ENCODE results near the gene IL6R. TPM values are rescaled to one million over a fixed set of nuclear protein-coding genes. Genes with fewer than 3 reads are reported as not detected.

Gene IL6R
- total RNA-seq, 1 experiment from 2014 or later = 12.2 TPM

DNA sequence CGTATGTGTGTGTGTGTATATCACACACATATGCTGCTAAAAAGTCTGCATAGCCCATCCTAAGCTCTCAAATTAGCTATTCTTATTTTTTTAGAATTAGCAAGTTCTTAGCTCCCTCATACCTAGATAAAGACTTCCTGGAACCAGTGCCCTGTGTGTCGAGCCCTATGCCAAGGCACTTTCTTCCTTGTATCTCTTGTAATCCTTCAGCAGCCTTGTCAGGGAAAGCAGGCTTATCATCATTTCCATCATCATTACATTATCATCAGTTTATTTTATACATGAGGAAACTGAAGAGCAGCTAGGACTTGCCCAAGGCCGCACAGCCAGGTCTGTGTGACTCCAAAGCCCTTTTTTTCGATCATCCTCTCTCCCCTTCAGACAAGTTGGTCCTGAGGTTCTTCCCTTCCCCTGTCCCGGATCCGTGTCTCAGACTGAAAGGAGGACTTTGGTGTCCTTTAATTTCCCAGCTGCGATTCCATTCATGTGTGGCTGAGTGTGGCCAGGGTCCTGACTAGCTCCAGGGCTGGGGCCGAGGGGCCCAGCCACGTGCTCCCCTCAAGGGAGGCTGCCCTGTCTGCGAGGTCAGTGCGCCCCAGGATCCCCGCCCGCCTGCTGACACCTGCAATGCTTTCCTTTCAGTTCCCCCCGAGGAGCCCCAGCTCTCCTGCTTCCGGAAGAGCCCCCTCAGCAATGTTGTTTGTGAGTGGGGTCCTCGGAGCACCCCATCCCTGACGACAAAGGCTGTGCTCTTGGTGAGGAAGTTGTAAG, 24.9 kb downstream of the IL6R start:
- Histone ChIP-seq H3K4me1 (ENCODE audit: control insufficient read depth, insufficient read depth, low read length) (peaks cover 9% of the 10 kb centered on the region), H3K36me3 (ENCODE audit: control insufficient read depth, insufficient read depth, low read length) (no peaks in the 10 kb centered on the region), H3K27me3 (ENCODE audit: control insufficient read depth, insufficient read depth, low read length) (no peaks in the 10 kb centered on the region), H3K4me3 (ENCODE audit: low read depth in 2 of 2, low read length in 2 of 2) (no peak overlapping the region), H3K9me3 (ENCODE audit: control insufficient read depth, insufficient read depth, low read depth, low read length) (no peaks in the 10 kb centered on the region), H3K27ac (ENCODE audit: low read length) (peak overlapping the region; percentile 29; the same call in 1 of the 2 replicates)
- ChIA-PET CTCF (no interaction called here), POLR2A (no interaction called here)
- no peak for ATAC-seq
- TF ChIP-seq TCF7L2 (IDR thresholded peaks at IDR 0.05; ENCODE audit: low read depth, low read length) (no peak), POLR2AphosphoS5 (IDR thresholded peaks at IDR 0.05; ENCODE audit: low read depth, low read length) (no peak), SIN3A (IDR thresholded peaks at IDR 0.05; ENCODE audit: borderline replicate concordance, insufficient read depth, low read depth, low read length) (no peak)
- TF ChIP-seq, protein P1, sequence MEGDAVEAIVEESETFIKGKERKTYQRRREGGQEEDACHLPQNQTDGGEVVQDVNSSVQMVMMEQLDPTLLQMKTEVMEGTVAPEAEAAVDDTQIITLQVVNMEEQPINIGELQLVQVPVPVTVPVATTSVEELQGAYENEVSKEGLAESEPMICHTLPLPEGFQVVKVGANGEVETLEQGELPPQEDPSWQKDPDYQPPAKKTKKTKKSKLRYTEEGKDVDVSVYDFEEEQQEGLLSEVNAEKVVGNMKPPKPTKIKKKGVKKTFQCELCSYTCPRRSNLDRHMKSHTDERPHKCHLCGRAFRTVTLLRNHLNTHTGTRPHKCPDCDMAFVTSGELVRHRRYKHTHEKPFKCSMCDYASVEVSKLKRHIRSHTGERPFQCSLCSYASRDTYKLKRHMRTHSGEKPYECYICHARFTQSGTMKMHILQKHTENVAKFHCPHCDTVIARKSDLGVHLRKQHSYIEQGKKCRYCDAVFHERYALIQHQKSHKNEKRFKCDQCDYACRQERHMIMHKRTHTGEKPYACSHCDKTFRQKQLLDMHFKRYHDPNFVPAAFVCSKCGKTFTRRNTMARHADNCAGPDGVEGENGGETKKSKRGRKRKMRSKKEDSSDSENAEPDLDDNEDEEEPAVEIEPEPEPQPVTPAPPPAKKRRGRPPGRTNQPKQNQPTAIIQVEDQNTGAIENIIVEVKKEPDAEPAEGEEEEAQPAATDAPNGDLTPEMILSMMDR (IDR thresholded peaks at IDR 0.05) = no peak
- TF ChIP-seq, protein P2, sequence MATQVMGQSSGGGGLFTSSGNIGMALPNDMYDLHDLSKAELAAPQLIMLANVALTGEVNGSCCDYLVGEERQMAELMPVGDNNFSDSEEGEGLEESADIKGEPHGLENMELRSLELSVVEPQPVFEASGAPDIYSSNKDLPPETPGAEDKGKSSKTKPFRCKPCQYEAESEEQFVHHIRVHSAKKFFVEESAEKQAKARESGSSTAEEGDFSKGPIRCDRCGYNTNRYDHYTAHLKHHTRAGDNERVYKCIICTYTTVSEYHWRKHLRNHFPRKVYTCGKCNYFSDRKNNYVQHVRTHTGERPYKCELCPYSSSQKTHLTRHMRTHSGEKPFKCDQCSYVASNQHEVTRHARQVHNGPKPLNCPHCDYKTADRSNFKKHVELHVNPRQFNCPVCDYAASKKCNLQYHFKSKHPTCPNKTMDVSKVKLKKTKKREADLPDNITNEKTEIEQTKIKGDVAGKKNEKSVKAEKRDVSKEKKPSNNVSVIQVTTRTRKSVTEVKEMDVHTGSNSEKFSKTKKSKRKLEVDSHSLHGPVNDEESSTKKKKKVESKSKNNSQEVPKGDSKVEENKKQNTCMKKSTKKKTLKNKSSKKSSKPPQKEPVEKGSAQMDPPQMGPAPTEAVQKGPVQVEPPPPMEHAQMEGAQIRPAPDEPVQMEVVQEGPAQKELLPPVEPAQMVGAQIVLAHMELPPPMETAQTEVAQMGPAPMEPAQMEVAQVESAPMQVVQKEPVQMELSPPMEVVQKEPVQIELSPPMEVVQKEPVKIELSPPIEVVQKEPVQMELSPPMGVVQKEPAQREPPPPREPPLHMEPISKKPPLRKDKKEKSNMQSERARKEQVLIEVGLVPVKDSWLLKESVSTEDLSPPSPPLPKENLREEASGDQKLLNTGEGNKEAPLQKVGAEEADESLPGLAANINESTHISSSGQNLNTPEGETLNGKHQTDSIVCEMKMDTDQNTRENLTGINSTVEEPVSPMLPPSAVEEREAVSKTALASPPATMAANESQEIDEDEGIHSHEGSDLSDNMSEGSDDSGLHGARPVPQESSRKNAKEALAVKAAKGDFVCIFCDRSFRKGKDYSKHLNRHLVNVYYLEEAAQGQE (IDR thresholded peaks at IDR 0.05; ENCODE audit: insufficient read depth in 1 of 2, low read depth in 2 of 2, low read length in 1 of 2) = no peak
- DNase-seq (ENCODE audit: low read depth, low spot score) = no peak
- intact Hi-C loops (cut with micrococcal nuclease; ENCODE audit: unreplicated experiment) = no loop called here
- in situ Hi-C loops (cut with HindIII; ENCODE audit: low pct_unique_long_range_greater_than_20kb, low sequenced_read_pairs) = no loop called here
- no TSS peak for BruUV-seq (replicated peaks)

DNA sequence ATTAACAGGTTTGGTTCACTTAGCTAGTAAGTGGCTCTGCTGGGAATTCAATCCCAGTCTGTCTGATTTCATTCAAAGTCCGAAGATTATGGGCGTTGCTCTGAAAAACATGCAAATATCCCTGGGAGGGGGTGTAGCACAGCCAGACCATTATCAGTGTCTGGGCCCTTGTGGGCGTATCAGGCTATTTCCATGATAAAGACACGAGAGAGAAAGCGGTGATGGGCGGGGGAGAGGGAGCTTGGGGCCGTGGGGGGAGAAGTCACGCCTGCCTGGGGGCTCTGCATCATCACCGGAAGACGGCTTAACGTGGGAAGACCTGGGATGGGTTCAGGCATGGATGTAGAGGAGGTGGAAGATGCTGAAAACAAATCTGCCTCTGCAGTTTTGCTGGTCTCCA, 25.8 kb downstream of the IL6R start:
- no peak overlapping the region for H3K27ac ChIP-seq (ENCODE audit: low read length)
- BruUV-seq (replicated peaks) = no TSS peak
- H3K4me3 ChIP-seq (ENCODE audit: low read depth in 2 of 2, low read length in 2 of 2) = no peak overlapping the region
- peaks cover 9% of the 10 kb centered on the region for H3K4me1 ChIP-seq (ENCODE audit: control insufficient read depth, insufficient read depth, low read length)
- TF ChIP-seq TCF7L2 (IDR thresholded peaks at IDR 0.05; ENCODE audit: low read depth, low read length) = no peak
- TF ChIP-seq, protein P2 (IDR thresholded peaks at IDR 0.05; ENCODE audit: insufficient read depth in 1 of 2, low read depth in 2 of 2, low read length in 1 of 2) = no peak
- no peak for TF ChIP-seq POLR2AphosphoS5 (IDR thresholded peaks at IDR 0.05; ENCODE audit: low read depth, low read length)
- TF ChIP-seq SIN3A (IDR thresholded peaks at IDR 0.05; ENCODE audit: borderline replicate concordance, insufficient read depth, low read depth, low read length) = no peak
- TF ChIP-seq, protein P1 (IDR thresholded peaks at IDR 0.05) = no peak
- no peaks in the 10 kb centered on the region for H3K9me3 ChIP-seq (ENCODE audit: control insufficient read depth, insufficient read depth, low read depth, low read length)
- ChIA-PET POLR2A (no interaction called here), CTCF (no interaction called here)
- no peaks in the 10 kb centered on the region for H3K36me3 ChIP-seq (ENCODE audit: control insufficient read depth, insufficient read depth, low read length)
- ATAC-seq (no peak), DNase-seq (ENCODE audit: low read depth, low spot score) (no peak)
- intact Hi-C loops (cut with micrococcal nuclease; ENCODE audit: unreplicated experiment) = no loop called here
- in situ Hi-C loops (cut with HindIII; ENCODE audit: low pct_unique_long_range_greater_than_20kb, low sequenced_read_pairs) = no loop called here
- H3K27me3 ChIP-seq (ENCODE audit: control insufficient read depth, insufficient read depth, low read length) = no peaks in the 10 kb centered on the region

Measured in Panc1 (cell line).